Kidney epithelial cell (primary cell): ENCODE data around the gene TRERF1. TPM values are rescaled to one million over a fixed set of nuclear protein-coding genes. Genes with fewer than 3 reads are reported as not detected.
A peak's percentile ranks its signal among the peaks of the same experiment; 100 is the strongest.

ENCODE experiments used
- DNase-seq: peaks from one replicate; pipeline ENCODE4 v3.0.0-alpha.2; 2010; ENCODE audit warnings: low read depth
- H3K27me3 ChIP-seq: 2 replicates; pipeline ENCODE4 v1.6.0; 2011; ENCODE audit warnings: low read length; ENCODE audit not compliant: control insufficient read depth, insufficient read depth
- H3K36me3 ChIP-seq: 2 replicates; pipeline ENCODE4 v1.5.1; 2011; ENCODE audit warnings: low read length; ENCODE audit not compliant: control insufficient read depth, insufficient read depth
- H3K4me3 ChIP-seq: 2 replicates; pipeline ENCODE4 v1.5.1; 2011; ENCODE audit warnings: low read depth, mild to moderate bottlenecking, control low read depth, low read length
- total RNA-seq: library from RNA; depleted of rRNA; stranded (reverse); fragments of >200 nt; gene quantifications from 2 replicates; pipeline ENCODE4 v1.2.3, GENCODE V29; 2015
- TF ChIP-seq, protein P1 (sequence below): IDR thresholded peaks from 2 replicates; pipeline ENCODE4 v1.5.1; 2011; ENCODE audit warnings: mild to moderate bottlenecking, moderate library complexity, low read length, control low read depth, inconsistent platforms; ENCODE audit not compliant: insufficient read depth, poor library complexity, severe bottlenecking

TRERF1 gene
- total RNA-seq, 1 donor from 2014 or later = 1.4 TPM

DNA sequence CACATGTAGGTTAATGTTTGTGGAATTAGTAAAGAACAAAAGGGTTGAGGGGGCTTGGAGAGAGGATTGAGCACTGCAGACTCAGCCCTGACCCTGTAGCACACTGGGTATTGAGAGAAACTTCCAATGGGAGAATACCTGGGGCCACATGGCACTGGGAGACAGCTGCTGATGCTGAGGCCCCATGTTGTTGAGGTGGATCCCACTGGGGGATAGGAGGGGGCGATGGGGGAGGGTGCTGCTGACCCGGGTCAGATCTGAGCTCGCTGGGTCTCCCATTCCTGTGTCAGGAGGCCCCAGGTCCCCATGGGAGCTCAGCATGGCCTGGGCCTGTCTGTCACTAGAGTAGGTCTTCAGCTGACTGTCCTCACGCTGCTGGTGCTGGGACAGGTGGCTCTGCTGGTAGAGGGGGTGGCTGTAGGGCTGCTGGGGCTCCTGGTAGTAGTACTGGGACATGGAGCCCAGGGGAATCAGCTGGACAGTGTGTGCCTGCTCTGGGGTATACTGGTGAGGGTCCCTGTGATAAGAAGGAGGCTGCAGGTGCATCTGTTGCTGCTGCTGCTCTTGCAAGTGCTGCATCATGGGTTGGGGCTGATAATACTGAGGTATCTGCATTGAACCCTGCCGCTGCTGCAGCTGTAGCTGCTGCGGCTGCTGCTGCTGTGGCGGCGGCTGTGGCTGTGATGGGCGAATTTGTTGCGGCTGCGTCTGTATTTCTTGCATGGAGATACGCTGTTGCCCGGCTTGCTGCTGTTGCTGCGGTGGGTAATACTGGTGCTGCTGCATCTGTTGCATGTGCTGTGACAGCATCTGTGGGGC, 183.5 kb downstream of the TRERF1 start:
- H3K27me3 ChIP-seq = no peaks in the 10 kb centered on the region
- no peaks in the 10 kb centered on the region for H3K36me3 ChIP-seq
- H3K4me3 ChIP-seq = no peak overlapping the region
- TF ChIP-seq, protein P1, sequence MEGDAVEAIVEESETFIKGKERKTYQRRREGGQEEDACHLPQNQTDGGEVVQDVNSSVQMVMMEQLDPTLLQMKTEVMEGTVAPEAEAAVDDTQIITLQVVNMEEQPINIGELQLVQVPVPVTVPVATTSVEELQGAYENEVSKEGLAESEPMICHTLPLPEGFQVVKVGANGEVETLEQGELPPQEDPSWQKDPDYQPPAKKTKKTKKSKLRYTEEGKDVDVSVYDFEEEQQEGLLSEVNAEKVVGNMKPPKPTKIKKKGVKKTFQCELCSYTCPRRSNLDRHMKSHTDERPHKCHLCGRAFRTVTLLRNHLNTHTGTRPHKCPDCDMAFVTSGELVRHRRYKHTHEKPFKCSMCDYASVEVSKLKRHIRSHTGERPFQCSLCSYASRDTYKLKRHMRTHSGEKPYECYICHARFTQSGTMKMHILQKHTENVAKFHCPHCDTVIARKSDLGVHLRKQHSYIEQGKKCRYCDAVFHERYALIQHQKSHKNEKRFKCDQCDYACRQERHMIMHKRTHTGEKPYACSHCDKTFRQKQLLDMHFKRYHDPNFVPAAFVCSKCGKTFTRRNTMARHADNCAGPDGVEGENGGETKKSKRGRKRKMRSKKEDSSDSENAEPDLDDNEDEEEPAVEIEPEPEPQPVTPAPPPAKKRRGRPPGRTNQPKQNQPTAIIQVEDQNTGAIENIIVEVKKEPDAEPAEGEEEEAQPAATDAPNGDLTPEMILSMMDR = no peak
- no peak for DNase-seq

DNA sequence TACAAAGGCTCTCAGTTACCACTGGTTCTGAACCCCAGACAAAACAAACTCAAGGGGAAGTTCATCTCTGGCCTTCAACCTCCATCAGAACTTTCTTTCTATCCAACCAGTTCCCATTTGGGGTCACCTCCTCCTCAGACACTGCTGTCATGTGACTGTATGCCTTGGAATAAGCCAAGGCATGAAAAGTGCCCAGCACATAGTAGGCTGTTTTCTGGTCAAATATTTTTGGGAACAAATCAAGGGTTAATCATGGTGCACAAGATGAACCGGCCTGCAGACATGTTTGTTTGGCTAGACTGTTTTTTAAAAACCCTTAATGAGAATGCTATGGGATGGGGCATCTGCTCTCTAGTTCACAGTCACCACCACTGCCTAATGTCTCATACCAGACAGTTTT, 185.2 kb downstream of the TRERF1 start:
- TF ChIP-seq, protein P1 = no peak
- H3K36me3 ChIP-seq = no peaks in the 10 kb centered on the region
- no peak for DNase-seq
- no peak overlapping the region for H3K4me3 ChIP-seq
- no peaks in the 10 kb centered on the region for H3K27me3 ChIP-seq

DNA sequence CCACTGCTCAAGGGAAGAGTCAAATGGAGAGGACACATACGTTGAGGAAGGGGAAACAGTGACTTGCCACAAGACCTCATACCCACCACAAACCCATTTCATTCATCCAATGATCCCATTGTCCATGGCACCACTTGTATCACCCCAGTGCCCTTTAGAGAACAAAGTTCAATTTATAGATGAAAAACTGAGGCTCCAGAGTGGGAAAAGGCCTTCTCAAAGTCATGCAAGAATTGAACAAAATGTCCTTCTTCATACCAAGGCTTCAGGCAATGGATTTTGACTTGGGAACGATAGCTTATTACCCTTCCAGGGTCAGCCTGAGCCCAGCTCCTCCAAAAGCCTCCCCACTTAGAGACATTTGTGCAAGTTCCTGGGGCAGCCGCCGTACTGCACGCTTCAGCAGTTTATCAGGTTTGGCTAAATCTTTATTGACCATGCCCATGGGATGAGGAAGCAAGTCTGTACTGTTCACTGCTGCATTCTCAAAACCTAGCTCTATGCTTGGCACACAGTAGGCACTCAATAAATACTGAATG, 186.8 kb downstream of the TRERF1 start:
- TF ChIP-seq, protein P1 = no peak
- DNase-seq = no peak

DNA sequence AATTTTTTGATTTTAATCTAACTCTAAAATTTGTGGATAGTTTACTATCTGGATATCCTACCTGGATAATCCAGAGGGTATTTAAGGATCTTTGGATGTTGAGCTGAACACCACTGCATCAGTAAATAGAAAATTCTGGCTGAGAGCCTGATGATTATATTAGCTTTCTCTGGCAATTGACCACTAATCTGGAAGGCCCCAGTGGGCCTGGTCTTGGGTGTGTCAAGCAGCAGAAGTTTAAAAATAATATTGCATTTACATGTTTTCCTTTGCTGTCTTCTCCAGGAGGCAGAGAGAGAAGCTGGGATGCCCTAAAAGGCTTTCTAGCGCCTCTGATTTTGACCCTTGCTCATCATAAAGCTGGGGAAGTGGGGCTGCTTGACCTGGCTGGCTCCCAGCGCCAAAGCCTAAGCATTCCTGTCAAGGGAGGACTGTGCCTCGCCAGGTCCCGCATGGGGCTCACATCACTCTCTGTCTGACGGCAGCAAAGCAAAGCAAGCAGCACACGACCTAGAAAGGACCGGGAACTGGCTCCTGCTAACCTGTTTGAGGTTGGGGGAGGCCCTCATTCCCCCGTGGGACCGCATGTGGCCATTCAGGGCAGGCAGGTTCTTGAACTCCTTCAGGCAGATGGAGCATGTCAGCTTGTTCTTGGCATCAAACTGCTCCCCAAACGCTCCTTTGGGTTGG, 187.4 kb downstream of the TRERF1 start:
- no peaks in the 10 kb centered on the region for H3K36me3 ChIP-seq
- H3K27me3 ChIP-seq = no peaks in the 10 kb centered on the region
- DNase-seq = no peak
- TF ChIP-seq, protein P1 = no peak
- no peak overlapping the region for H3K4me3 ChIP-seq

More for the DNA sequence above, 186.8 kb downstream of the TRERF1 start:
- no peaks in the 10 kb centered on the region for H3K36me3 ChIP-seq
- no peak overlapping the region for H3K4me3 ChIP-seq
- no peaks in the 10 kb centered on the region for H3K27me3 ChIP-seq

DNA sequence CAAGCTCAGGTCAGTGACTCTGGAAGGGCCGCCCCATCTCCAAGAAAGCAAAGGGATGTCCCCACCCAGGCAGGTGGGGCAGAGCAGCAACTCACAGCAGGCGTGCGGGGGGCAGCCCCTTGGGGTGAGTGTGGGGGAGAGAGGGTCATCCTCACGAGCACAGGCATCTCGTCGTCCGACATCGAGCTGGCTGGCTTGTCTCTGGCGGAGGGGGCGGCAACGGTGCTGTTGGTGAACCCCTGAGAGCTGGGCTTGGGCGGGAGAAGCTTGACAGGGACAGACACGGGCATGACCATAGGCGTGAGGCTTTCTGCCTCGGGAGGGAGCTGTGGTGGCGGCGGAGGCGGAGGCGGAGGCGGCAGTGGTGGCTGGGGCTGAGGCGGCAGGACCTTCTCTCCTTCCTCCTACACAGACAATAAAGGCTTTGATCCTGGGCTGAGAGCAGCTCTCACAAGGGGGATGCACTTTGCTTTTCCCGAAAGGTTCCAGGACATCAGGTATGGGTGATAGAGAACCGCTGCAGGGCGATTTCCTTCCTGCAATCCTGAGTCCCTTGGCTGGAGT, 188.5 kb downstream of the TRERF1 start:
- no peak overlapping the region for H3K4me3 ChIP-seq
- H3K36me3 ChIP-seq = no peaks in the 10 kb centered on the region
- DNase-seq = no peak
- TF ChIP-seq, protein P1 = peak; percentile 5
- no peaks in the 10 kb centered on the region for H3K27me3 ChIP-seq
